Activated T-helper 17 cell treated with anti-CD3 and anti-CD28 coated beads, Interleukin-2, amount 50 U/mL, for 72 hours (primary cell): ENCODE measurements around the gene RHBDF2. TPM values are rescaled to one million over a fixed set of nuclear protein-coding genes. Genes with fewer than 3 reads are reported as not detected.

Source experiments
- ATAC-seq: fragments of 150-1000 bp; cut with Tn5 transposase; replicated peaks from 2 replicates; pipeline ENCODE4 v1.10.0; 2021; ENCODE audit warnings: mild to moderate bottlenecking, moderate library complexity
- H3K27ac Mint-ChIP-seq: one replicate; pipeline ENCODE4 v1.8.0; 2022; ENCODE audit warnings: mixed read lengths
- H3K27me3 Mint-ChIP-seq: one replicate; pipeline ENCODE4 v1.8.0; 2022; ENCODE audit warnings: mixed read lengths
- H3K36me3 Mint-ChIP-seq: one replicate; pipeline ENCODE4 v1.8.0; 2022; ENCODE audit warnings: low read depth, mild to moderate bottlenecking, mixed read lengths
- H3K4me1 Mint-ChIP-seq: one replicate; pipeline ENCODE4 v1.8.0; 2022; ENCODE audit warnings: mixed read lengths
- H3K4me3 Mint-ChIP-seq: one replicate; pipeline ENCODE4 v1.8.0; 2022; ENCODE audit warnings: mild to moderate bottlenecking, mixed read lengths
- H3K9me3 Mint-ChIP-seq: one replicate; pipeline ENCODE4 v1.8.0; 2022; ENCODE audit warnings: mixed read lengths
- total RNA-seq, 2 donors: library from RNA; stranded (reverse); gene quantifications; one replicate each; pipeline ENCODE4 v1.2.3, GENCODE V29; 2022

The RHBDF2 gene
- total RNA-seq, 2 donors from 2014 or later: 33.3 to 56.5 TPM

GRCh38 chr17:76502341-76503211 lies 1.4 kb upstream of the RHBDF2 start:
- ATAC-seq: no peak
- Mint-ChIP-seq H3K4me1 (peaks cover 4% of the 10 kb centered on the region), H3K9me3 (no peaks in the 10 kb centered on the region), H3K27me3 (no peaks in the 10 kb centered on the region), H3K27ac (peak overlapping the region; percentile 87), H3K4me3 (peak overlapping the region; percentile 78), H3K36me3 (peaks cover 4% of the 10 kb centered on the region)

- Mint-ChIP-seq H3K4me3 (peak overlapping the region; percentile 78), H3K4me1 (peaks cover 9% of the 10 kb centered on the region), H3K9me3 (no peaks in the 10 kb centered on the region), H3K27me3 (no peaks in the 10 kb centered on the region), H3K27ac (peak overlapping the region; percentile 87), H3K36me3 (peaks cover 7% of the 10 kb centered on the region)
- ATAC-seq: no peak
Measured at GRCh38 chr17:76501827-76502307, 644 bp upstream of the RHBDF2 start.

- peaks cover 7% of the 10 kb centered on the region for H3K36me3 Mint-ChIP-seq
- ATAC-seq: peak; percentile 18
- peak overlapping the region; percentile 78 for H3K4me3 Mint-ChIP-seq
- no peaks in the 10 kb centered on the region for H3K27me3 Mint-ChIP-seq
- no peaks in the 10 kb centered on the region for H3K9me3 Mint-ChIP-seq
- H3K27ac Mint-ChIP-seq: peak overlapping the region; percentile 81
- peaks cover 9% of the 10 kb centered on the region for H3K4me1 Mint-ChIP-seq
Measured at GRCh38 chr17:76500747-76501017, 541 bp downstream of the RHBDF2 start.

GRCh38 chr17:76500074-76500746 lies 1.0 kb downstream of the RHBDF2 start:
- Mint-ChIP-seq H3K9me3 (no peaks in the 10 kb centered on the region), H3K27me3 (no peaks in the 10 kb centered on the region), H3K27ac (peak overlapping the region; percentile 81), H3K36me3 (peaks cover 7% of the 10 kb centered on the region), H3K4me1 (peaks cover 9% of the 10 kb centered on the region), H3K4me3 (peak overlapping the region; percentile 78)
- no peak for ATAC-seq

GRCh38 chr17:76499267-76499667 lies 2.0 kb downstream of the RHBDF2 start:
- H3K27ac Mint-ChIP-seq: peak overlapping the region; percentile 17
- H3K4me1 Mint-ChIP-seq: peaks cover 9% of the 10 kb centered on the region
- peak overlapping the region; percentile 78 for H3K4me3 Mint-ChIP-seq
- H3K9me3 Mint-ChIP-seq: no peaks in the 10 kb centered on the region
- no peak for ATAC-seq
- H3K36me3 Mint-ChIP-seq: peaks cover 7% of the 10 kb centered on the region
- H3K27me3 Mint-ChIP-seq: no peaks in the 10 kb centered on the region

- H3K9me3 Mint-ChIP-seq: no peaks in the 10 kb centered on the region
- ATAC-seq: no peak
- H3K27me3 Mint-ChIP-seq: no peaks in the 10 kb centered on the region
- H3K36me3 Mint-ChIP-seq: peaks cover 7% of the 10 kb centered on the region
- peak overlapping the region; percentile 17 for H3K27ac Mint-ChIP-seq
- peaks cover 9% of the 10 kb centered on the region for H3K4me1 Mint-ChIP-seq
- H3K4me3 Mint-ChIP-seq: peak overlapping the region; percentile 78
Measured at GRCh38 chr17:76498876-76499251, 2.4 kb downstream of the RHBDF2 start.

- H3K4me3 Mint-ChIP-seq: peak overlapping the region; percentile 78
- no peaks in the 10 kb centered on the region for H3K9me3 Mint-ChIP-seq
- no peak overlapping the region for H3K27ac Mint-ChIP-seq
- H3K27me3 Mint-ChIP-seq: no peaks in the 10 kb centered on the region
- peaks cover 13% of the 10 kb centered on the region for H3K4me1 Mint-ChIP-seq
- H3K36me3 Mint-ChIP-seq: peaks cover 9% of the 10 kb centered on the region
- ATAC-seq: no peak
Measured at GRCh38 chr17:76497979-76498875, 3.0 kb downstream of the RHBDF2 start.

GRCh38 chr17:76497699-76497978 lies 3.6 kb downstream of the RHBDF2 start:
- no peak for ATAC-seq
- Mint-ChIP-seq H3K9me3 (no peaks in the 10 kb centered on the region), H3K27ac (peak overlapping the region; percentile 38), H3K36me3 (peaks cover 12% of the 10 kb centered on the region), H3K4me1 (peaks cover 19% of the 10 kb centered on the region), H3K27me3 (no peaks in the 10 kb centered on the region), H3K4me3 (peak overlapping the region; percentile 15)

- peaks cover 24% of the 10 kb centered on the region for H3K4me1 Mint-ChIP-seq
- ATAC-seq: peak; percentile 13
Measured at GRCh38 chr17:76496464-76496863, 4.8 kb downstream of the RHBDF2 start.

GRCh38 chr17:76495663-76496400 lies 5.4 kb downstream of the RHBDF2 start:
- Mint-ChIP-seq H3K27ac (no peak overlapping the region), H3K4me1 (peaks cover 24% of the 10 kb centered on the region), H3K9me3 (no peaks in the 10 kb centered on the region), H3K27me3 (no peaks in the 10 kb centered on the region), H3K4me3 (no peak overlapping the region), H3K36me3 (peaks cover 12% of the 10 kb centered on the region)
- ATAC-seq: no peak

More at GRCh38 chr17:76496464-76496863, 4.8 kb downstream of the RHBDF2 start:
- Mint-ChIP-seq H3K9me3 (no peaks in the 10 kb centered on the region), H3K4me3 (no peak overlapping the region), H3K27ac (no peak overlapping the region), H3K27me3 (no peaks in the 10 kb centered on the region), H3K36me3 (peaks cover 12% of the 10 kb centered on the region)

GRCh38 chr17:76493505-76494167 lies 7.6 kb downstream of the RHBDF2 start:
- H3K27ac Mint-ChIP-seq: peak overlapping the region; percentile 98
- H3K36me3 Mint-ChIP-seq: peaks cover 12% of the 10 kb centered on the region
- peak overlapping the region; percentile 92 for H3K4me3 Mint-ChIP-seq
- peaks cover 20% of the 10 kb centered on the region for H3K4me1 Mint-ChIP-seq
- peak; percentile 12 for ATAC-seq
- no peaks in the 10 kb centered on the region for H3K27me3 Mint-ChIP-seq
- H3K9me3 Mint-ChIP-seq: no peaks in the 10 kb centered on the region

- Mint-ChIP-seq H3K9me3 (no peaks in the 10 kb centered on the region), H3K27ac (peak overlapping the region; percentile 98), H3K4me1 (peaks cover 20% of the 10 kb centered on the region), H3K4me3 (peak overlapping the region; percentile 92), H3K36me3 (peaks cover 13% of the 10 kb centered on the region), H3K27me3 (no peaks in the 10 kb centered on the region)
- ATAC-seq: peak; percentile 88
Measured at GRCh38 chr17:76492989-76493501, 8.2 kb downstream of the RHBDF2 start.
